GM18526 (cell line): Measurements from ENCODE around the gene CDH4.

Experiments used
- POLR2A ChIP-seq: IDR thresholded peaks from 3 replicates; pipeline ENCODE4 v1.6.1; 2011; ENCODE audit not compliant: insufficient read length; ENCODE audit errors: extremely low read depth

CDH4 gene

DNA sequence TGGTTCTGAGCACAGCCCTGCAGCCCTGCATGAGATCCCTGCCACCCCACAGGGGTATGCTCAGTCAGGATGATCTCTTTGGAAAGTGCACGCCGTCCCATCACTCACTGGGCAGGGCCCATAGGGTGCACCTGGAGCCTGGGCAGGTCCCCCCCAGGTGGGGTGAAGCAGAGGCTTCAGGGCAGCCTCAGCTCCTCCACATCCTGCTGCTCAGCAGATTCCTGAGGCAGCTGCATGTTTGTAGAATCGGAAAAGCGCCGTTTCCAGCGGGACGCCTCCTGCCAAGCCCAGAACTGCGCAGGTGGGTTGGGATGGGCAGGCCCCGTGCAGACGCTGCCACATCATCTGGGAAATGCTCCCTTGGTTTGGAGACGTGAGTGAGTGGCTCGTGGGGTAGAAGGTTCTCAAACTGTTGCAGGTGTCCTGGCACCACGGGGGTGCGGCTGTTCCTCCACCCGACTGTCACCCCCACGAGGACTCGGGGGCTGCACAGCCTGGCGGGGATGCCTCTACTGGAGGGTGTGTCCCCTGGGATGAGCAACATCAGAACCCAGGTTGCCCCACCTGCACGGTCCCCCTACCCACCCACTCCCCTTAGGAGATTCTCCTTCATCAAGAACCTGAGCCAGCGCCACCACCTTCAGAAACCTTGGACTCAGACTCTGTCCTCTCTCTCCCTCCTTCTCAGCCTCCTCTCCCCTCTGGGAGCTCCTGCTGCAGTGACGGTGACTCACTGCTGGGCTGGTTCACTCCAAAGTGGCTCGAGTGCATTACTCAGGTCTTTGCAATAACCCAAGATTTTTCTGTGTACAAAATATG, 479.5 kb downstream of the CDH4 start:
- no peak for TF ChIP-seq POLR2A

DNA sequence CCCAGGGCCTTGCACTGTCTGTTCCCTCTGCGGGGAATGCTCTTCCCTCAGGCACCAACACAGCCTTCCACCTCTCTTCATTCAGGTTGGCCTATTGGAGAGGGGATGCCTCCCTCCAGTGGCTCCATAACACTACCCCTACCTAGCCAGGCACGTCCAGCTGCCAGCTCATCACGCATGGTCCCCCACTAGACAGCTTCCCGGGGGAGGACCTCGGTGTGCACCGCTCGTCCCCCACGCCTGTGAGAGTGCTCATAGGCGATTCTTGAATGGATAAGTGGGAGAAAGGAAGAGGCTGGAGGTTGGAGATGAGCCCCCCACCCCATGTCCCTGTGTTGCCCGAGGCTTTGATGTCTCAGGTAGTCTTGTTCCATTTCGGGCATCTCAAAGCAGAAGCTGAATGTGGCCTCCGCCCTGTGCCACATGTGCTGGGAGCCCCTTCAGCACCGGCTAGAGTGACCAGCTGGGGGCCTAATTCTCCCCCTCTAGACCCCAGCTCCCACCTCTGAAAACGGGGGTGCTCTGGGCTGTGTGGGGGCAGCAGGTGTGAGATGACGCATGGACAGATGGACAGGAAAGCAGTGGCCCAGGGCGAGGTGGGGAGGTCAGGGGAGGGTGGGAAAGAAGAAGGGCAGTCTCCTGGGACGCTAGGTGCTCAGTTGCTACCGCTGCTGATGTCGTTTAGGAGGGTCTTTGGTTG, 480.6 kb downstream of the CDH4 start:
- no peak for TF ChIP-seq POLR2A

DNA sequence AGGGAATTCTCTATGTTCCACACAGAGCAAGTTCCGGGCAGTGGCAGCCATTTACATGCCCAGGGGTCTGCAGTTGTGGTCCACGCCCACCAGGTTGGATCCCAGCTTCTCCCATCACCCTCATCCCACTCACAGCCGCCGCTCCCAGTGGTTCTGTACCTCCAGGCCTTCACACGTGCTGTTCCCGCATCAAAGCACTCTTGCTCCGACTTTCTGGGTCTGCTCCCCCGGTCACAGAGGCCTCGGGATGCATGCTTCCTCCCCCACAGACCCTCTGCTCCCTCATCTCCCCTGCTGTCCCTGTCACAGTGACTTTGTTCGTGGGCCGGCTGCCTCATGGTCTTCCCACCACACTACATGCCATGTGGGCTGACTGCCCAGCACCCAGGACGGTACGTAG, 481.2 kb downstream of the CDH4 start:
- TF ChIP-seq POLR2A, result no peak

DNA sequence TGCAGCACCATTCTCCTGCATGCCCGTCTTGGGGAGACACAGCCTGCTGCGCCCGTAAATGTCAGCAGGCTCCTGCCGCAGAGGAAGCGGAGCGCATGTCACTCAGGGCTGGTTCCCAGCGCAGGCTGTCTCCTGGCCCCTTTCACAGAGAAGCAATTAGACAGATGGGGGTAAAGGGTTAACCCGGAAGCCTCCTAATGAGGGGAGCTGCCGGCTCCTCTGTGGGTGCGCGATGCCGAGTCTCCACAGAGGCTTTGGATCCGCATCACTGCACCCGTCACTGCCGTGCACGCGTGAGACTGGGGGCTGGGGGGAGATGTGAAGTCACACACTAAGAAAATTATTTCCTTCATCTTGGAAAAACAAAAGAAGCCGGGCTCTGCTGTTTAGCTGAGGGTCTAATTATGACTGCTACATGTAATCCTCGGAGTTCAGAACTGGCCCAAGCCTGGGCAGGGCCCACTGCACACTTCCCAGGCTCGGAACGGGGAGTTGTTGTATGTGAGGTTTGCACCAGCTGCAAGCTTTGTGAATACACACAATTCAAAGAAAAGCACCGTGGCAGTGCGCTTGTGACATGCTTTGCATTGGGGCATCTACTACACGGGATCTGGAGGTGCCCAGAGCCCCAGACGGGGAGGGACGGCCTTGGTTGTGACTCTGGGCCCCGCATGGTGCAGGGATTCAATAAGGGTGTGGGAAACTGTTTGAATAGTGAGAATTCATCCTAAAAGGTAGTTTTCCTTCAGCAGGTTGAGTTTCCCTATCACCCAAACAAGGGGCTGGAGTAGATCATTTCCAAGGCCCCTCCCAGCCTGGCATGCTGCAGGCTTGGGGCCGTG, 482.1 kb downstream of the CDH4 start:
- TF ChIP-seq POLR2A, result no peak

DNA sequence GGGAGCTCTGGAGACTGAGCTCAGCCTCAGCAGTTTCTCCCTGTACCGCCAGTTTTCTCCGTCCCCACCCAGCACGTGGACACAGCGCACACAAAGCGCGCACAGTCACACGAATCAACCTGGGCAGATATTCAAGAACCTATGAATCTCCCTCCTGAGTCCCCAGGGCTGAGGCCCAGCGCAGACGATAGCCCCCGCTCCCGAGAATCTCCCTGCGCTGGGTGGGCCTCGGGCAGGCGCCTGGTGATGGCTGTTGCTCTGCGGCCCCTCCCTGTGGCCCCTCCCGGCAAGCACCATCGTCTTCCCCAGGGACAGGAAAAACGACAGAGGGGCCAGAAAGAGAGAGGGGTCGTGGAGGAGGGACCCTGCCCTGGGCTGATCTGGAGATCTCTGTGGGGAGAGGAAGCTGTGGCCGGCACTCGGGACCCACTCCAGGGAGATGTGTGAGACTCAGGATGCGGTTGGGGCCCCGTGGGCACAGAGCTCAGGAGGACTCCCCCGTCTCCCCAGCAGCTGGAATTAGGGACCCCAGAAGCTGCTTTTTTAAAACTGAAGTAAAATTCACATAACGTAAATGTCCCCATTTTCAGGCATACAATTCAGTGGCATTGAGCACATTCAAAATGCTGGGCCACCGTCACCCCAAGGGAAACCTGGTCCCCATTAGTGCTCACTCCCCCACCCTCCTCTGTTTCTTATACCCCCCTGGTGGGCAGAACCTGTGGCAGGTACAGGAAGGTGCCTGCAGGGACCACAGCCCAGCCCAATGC, 482.9 kb downstream of the CDH4 start:
- TF ChIP-seq POLR2A, result no peak

DNA sequence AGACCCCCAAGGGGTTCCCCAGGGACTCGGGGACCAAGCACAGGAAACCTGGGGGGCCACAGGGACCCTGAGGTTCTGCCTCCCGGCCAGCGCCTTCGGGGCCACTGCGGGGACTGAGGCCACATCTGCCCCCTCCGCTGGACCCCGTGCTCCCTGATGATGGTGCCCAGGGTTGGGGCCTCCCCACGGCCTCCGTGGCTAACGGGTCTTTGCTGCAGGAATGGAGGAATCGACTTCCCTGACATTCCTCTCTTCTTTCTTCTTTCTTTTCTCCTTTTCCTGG, 483.4 kb downstream of the CDH4 start:
- no peak for TF ChIP-seq POLR2A

DNA sequence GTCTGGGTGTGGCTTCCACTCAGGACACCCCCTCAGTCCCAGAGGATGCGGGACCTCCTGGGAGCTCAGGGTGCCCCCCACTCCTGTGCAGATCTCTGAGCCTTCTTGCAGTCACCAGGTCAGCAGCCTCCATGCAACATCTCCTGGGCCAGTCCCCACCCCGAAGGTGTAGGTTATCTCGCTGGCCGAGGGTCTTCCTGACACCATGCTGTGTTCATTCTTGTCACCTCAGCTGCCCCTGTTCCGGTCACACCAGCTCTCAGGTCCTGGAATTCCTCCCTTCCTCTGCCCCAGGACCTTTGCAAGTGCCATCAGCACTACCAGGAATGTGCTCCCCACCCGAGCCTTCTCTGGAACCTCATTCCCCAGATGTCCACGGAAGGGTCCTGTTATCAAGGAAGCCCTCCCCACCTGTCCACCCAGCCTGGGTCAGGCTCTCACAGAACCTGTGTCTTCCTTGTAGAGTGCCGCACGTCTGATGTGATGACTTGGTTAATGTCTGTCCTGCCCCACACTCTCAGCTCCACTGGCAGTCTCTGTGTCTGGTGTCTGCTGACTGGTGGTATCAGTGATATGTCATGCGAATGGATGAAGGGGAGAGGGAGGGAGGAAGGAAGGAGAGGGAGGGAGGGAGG, 484.1 kb downstream of the CDH4 start:
- no peak for TF ChIP-seq POLR2A

DNA sequence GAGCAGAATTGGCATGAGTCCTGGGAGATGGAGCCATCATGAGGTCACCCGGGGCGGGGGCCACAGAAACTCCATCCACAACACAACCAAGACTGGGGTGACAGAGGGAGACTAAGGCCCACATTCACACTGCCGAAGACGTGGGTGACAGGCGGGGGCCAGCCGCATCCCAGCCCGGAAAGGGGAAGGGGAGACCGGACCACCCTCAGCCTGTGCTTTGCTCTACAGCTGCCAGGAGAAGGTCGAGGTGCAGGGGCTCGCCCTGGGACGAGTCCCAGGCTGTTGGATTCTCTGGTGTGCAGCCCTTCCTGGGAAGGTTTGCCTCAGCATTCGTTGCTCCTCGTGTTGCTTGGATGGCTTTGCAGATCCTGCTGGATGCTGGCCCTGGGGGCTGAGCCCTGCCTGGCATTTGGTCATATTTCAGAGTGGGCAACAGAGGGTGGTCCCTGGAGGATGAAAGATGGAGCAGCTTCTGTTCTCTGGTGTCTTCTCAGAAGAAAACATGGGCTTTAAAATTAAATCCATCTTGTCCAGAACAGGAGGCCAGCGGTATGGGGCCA, 484.8 kb downstream of the CDH4 start:
- no peak for TF ChIP-seq POLR2A

DNA sequence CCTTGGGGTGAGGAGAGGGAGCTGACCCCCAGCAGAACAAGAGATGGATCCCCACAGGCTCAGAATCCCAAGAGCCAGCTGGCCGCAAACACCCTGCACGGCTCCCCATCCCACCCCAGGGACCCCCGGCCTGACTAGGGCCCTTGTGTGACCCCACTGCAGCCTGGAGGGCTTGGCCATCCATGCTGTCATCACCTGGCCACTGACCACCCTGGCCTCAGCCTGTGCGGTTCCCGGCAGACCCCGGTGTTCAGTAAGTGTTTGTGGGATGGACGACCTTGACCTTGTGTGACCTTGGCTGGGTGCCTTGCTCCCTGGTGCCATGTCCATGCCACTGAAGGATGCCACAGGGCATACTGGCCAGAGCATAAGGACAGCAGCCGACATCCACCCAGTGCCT, 485.3 kb downstream of the CDH4 start:
- TF ChIP-seq POLR2A, result no peak

DNA sequence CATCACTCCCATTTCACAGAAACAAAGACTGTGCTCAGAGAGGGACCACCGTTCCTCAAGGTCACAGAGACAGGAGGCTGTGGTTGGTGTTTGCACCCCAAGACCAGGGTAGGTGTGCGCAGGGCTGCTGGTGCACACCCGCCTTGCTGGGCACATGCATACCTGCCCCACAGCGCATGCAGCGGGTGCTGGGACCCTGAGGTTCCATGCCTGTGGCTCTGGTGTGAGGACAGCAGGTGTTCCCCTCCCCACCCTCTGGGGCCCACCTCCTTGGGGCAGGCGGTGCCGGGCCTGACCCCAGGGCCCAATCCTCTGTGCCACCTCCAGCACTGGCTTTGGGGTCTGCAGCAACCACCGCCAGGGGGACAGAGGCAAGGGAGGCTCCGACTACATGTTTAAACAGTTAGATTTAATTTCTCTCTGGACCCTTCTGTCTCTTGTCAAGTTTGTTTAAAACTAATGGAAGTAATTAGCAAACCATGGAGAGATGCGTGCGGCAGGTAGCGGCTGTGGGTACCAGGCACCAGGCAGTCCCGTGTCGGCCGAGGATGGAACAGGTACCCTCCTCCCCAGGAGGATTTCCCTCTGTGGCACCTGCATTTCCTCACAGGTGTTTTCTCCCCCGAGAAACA, 485.9 kb downstream of the CDH4 start:
- no peak for TF ChIP-seq POLR2A

DNA sequence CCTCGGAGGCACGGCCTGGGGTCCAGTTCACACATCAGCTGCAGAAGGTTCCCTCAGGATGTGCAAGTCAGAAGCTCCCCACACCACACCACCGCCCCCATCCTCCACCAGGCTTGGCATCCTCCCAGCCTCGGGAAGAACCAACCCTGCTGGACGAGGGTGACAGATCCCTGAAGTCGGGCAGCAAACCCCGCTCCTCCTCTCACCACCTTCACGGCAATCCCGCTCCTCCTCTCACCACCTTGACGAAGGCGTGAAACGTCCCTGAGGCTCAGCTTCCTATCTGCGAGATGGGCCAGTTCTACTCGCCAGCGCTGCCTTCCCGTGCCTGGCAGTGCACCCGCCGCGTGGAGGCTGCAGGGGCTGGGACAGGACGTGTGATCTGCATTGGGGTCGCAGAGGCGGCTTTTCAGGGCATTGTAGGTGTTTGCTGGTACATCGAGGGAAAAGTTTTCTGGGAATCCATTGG, 486.6 kb downstream of the CDH4 start:
- TF ChIP-seq POLR2A, result no peak

DNA sequence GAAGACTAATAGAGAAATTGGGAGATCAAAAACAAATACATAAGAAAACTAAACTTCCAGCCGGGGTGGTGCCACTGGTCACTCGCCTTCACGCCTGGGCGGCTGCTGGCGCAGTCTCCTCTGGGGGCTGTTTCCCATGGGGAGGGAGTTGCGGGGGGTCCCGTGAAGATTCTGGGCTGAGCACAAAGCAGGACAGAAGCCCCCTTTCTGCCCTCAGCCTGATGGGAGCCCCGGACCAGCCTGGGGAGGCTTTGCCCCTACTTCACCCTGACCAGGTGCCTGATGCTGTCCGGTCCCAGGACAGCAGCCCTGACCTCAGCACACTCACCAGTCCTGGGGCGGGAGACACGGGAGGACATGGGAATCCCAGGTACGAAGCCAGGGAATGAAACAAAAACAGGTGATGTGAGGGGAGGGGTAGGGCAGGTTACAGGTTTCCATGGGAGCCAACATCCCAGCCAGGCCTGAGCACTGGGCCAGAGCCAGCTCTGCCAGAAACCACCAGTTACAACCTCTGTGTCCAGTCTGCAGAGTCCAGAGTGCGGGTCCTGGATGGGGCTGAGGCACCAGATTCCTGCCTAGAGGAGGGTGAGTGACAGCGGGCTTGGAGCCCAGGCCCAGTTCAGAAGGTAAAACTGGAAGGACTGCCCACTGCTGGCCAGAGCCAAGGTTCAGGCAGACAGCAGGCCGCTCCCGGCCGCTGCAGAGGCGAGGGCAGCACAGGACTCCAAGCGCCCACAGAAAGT, 487.2 kb downstream of the CDH4 start:
- no peak for TF ChIP-seq POLR2A

DNA sequence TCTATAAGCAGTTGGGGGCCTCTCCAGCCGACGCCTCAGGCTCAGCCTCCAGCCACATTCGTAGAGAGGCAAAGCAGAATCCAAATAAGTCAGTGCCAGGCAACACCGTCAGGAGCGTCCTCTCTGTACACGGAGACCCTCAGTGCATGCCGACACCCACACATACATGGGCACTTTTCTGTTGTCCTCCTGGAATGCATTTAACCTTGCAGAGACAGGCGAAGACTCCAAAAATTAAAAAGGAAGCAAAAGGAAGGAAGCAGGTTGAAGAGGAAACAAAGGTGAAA, 487.7 kb downstream of the CDH4 start:
- TF ChIP-seq POLR2A, result no peak
